Midbrain (tissue), 1 donor: ENCODE measurements around the gene ANKRD10.
A peak's percentile ranks its signal among the peaks of the same experiment; 100 is the strongest.

Experiments
- DNase-seq: peaks from one replicate; lab custom pipeline; 2025; lab: John Stamatoyannopoulos, UW

The ANKRD10 gene

GRCh38 chr13:110885966-110886869, 28.7 kb downstream of the ANKRD10 start:
- no peak for DNase-seq

GRCh38 chr13:110885516-110885915, 29.4 kb downstream of the ANKRD10 start:
- no peak for DNase-seq

- DNase-seq = no peak
These were observed 30.4 kb downstream of the ANKRD10 start for GRCh38 chr13:110884517-110884916.

GRCh38 chr13:110883542-110883941, 31.3 kb downstream of the ANKRD10 start:
- DNase-seq = no peak

- no peak for DNase-seq
These were observed 31.9 kb downstream of the ANKRD10 start for GRCh38 chr13:110882972-110883371.

- no peak for DNase-seq
These were observed 32.8 kb downstream of the ANKRD10 start for GRCh38 chr13:110881839-110882627.

- no peak for DNase-seq
These were observed 34.2 kb downstream of the ANKRD10 start for GRCh38 chr13:110880627-110881026.

GRCh38 chr13:110879482-110879881, 35.4 kb downstream of the ANKRD10 start:
- no peak for DNase-seq

- no peak for DNase-seq
These were observed 37.1 kb downstream of the ANKRD10 start for GRCh38 chr13:110877737-110878258.

- DNase-seq = no peak
These were observed 38.3 kb downstream of the ANKRD10 start for GRCh38 chr13:110876609-110877008.

- DNase-seq = no peak
These were observed 39.6 kb downstream of the ANKRD10 start for GRCh38 chr13:110875241-110875640.

- peak; percentile 63 for DNase-seq
These were observed 40.3 kb downstream of the ANKRD10 start for GRCh38 chr13:110874508-110874960.

- DNase-seq = no peak
These were observed 41.0 kb downstream of the ANKRD10 start for GRCh38 chr13:110873639-110874507.

GRCh38 chr13:110872768-110873638, 41.9 kb downstream of the ANKRD10 start:
- no peak for DNase-seq

GRCh38 chr13:110872034-110872767, 42.7 kb downstream of the ANKRD10 start:
- no peak for DNase-seq

- DNase-seq = no peak
These were observed 44.8 kb downstream of the ANKRD10 start for GRCh38 chr13:110869805-110870706.

GRCh38 chr13:110869231-110869804, 45.6 kb downstream of the ANKRD10 start:
- DNase-seq = no peak

GRCh38 chr13:110868720-110869119, 46.1 kb downstream of the ANKRD10 start:
- no peak for DNase-seq
